OCI-LY3 (cell line): ENCODE data around the gene CCDC7.
"Not testable (repeated sequence)": the region's sequence is repeated elsewhere in the genome, so short reads cannot be mapped to it uniquely, and the experiment has no call there.

Experiments
- H2AFZ ChIP-seq: fragments of 200-600, 300-600 bp; shearing (Covaris generic); 2 replicates; pipeline ENCODE4 v1.6.0; 2014; ENCODE audit warnings: antibody characterized with exemption, low read depth, low read length
- H3K27ac ChIP-seq: fragments of 200-600, 300-600 bp; sonication (generic); 2 replicates; pipeline ENCODE4 v1.5.1; 2014; ENCODE audit warnings: mild to moderate bottlenecking, low read length, moderate library complexity, mixed read lengths
- H3K27me3 ChIP-seq: fragments of 200-600, 300-600 bp; sonication (generic); 2 replicates; pipeline ENCODE4 v1.6.1; 2014; ENCODE audit warnings: low read depth, low read length, mixed read lengths
- H3K36me3 ChIP-seq: fragments of 200-600, 300-600 bp; sonication (generic); replicated peaks from 2 replicates; pipeline ENCODE3; 2014; ENCODE audit warnings: low read depth, low read length, mixed read lengths
- H3K4me1 ChIP-seq: fragments of 300-600, 200-600 bp; sonication (generic); 2 replicates; pipeline ENCODE4 v1.6.1; 2014; ENCODE audit warnings: low read length, mixed read lengths
- H3K4me2 ChIP-seq: fragments of 200-600, 300-600 bp; sonication (generic); 2 replicates; pipeline ENCODE4 v1.6.1; 2014; ENCODE audit warnings: low read length, mixed read lengths
- H3K4me3 ChIP-seq: fragments of 300-600, 200-600 bp; sonication (generic); 2 replicates; pipeline ENCODE4 v1.5.1; 2014; ENCODE audit warnings: antibody characterized with exemption, mild to moderate bottlenecking, low read length, moderate library complexity
- H3K79me2 ChIP-seq: fragments of 300-600, 200-600 bp; shearing (Covaris generic); 2 replicates; pipeline ENCODE4 v1.6.1; 2014; ENCODE audit warnings: mild to moderate bottlenecking, low read length, mixed read lengths
- H3K9ac ChIP-seq: fragments of 300-600, 200-600 bp; shearing (Covaris generic); 2 replicates; pipeline ENCODE4 v1.6.0; 2014; ENCODE audit warnings: mild to moderate bottlenecking, low read length, moderate library complexity
- H3K9me3 ChIP-seq: fragments of 200-600, 300-600 bp; shearing (Covaris generic); 2 replicates; pipeline ENCODE4 v1.6.1; 2014; ENCODE audit warnings: low read length, mixed read lengths; ENCODE audit not compliant: insufficient read depth
- H4K20me1 ChIP-seq: fragments of 200-600, 300-600 bp; sonication (generic); 2 replicates; pipeline ENCODE4 v1.6.1; 2016; ENCODE audit warnings: low read length, mixed read lengths; ENCODE audit not compliant: insufficient read depth
- CTCF ChIP-seq: fragments of 200-600, 300-600 bp; sonication (generic); IDR thresholded peaks from 2 replicates; pipeline ENCODE4 v1.5.1; 2014; ENCODE audit warnings: antibody characterized with exemption, low read length, low read depth
- EZH2phosphoT487 ChIP-seq: fragments of 200-600 bp; shearing (Covaris generic); IDR thresholded peaks from 2 replicates; pipeline ENCODE4 v1.6.1; 2018; ENCODE audit warnings: antibody characterized with exemption, mixed run types, low read depth

Gene CCDC7

GRCh38 chr10:32905466-32905865 is 459.5 kb downstream of the CCDC7 start:
- no peaks in the 10 kb centered on the region for H3K79me2 ChIP-seq
- H3K9ac ChIP-seq: no peak overlapping the region
- H3K9me3 ChIP-seq: no peaks in the 10 kb centered on the region
- H3K27me3 ChIP-seq: no peaks in the 10 kb centered on the region
- no peaks in the 10 kb centered on the region for H4K20me1 ChIP-seq
- no peak overlapping the region for H3K27ac ChIP-seq
- no peak overlapping the region for H3K4me3 ChIP-seq
- TF ChIP-seq CTCF: no peak
- no peak for TF ChIP-seq EZH2phosphoT487
- H3K4me2 ChIP-seq: no peak overlapping the region
- H3K36me3 ChIP-seq: no peaks in the 10 kb centered on the region
- no peak overlapping the region for H2AFZ ChIP-seq
- H3K4me1 ChIP-seq: no peaks in the 10 kb centered on the region

- H3K4me2 ChIP-seq: no peak overlapping the region
- no peak overlapping the region for H3K9ac ChIP-seq
- no peaks in the 10 kb centered on the region for H3K79me2 ChIP-seq
- no peak for TF ChIP-seq EZH2phosphoT487
- H3K9me3 ChIP-seq: no peaks in the 10 kb centered on the region
- no peak overlapping the region for H3K27ac ChIP-seq
- H3K4me1 ChIP-seq: no peaks in the 10 kb centered on the region
- no peaks in the 10 kb centered on the region for H3K27me3 ChIP-seq
- no peak overlapping the region for H3K4me3 ChIP-seq
- no peaks in the 10 kb centered on the region for H4K20me1 ChIP-seq
- no peaks in the 10 kb centered on the region for H3K36me3 ChIP-seq
- no peak overlapping the region for H2AFZ ChIP-seq
Observed at GRCh38 chr10:32906595-32906994, 460.7 kb downstream of the CCDC7 start.

- no peaks in the 10 kb centered on the region for H4K20me1 ChIP-seq
- no peak overlapping the region for H3K4me3 ChIP-seq
- H3K36me3 ChIP-seq: no peaks in the 10 kb centered on the region
- no peaks in the 10 kb centered on the region for H3K4me1 ChIP-seq
- H3K27me3 ChIP-seq: no peaks in the 10 kb centered on the region
- TF ChIP-seq EZH2phosphoT487 (no peak), CTCF (no peak)
- no peaks in the 10 kb centered on the region for H3K79me2 ChIP-seq
- H3K27ac ChIP-seq: no peak overlapping the region
- no peak overlapping the region for H3K9ac ChIP-seq
- H2AFZ ChIP-seq: no peak overlapping the region
- no peaks in the 10 kb centered on the region for H3K9me3 ChIP-seq
- H3K4me2 ChIP-seq: no peak overlapping the region
Observed at GRCh38 chr10:32909456-32909855, 463.5 kb downstream of the CCDC7 start.

- not testable (repeated sequence) for H3K36me3 ChIP-seq, H3K4me3 ChIP-seq, H3K4me2 ChIP-seq
Observed at GRCh38 chr10:32909970-32910369, 464.0 kb downstream of the CCDC7 start.

GRCh38 chr10:32911285-32912016 is 465.5 kb downstream of the CCDC7 start:
- no peaks in the 10 kb centered on the region for H3K36me3 ChIP-seq
- TF ChIP-seq CTCF (no peak), EZH2phosphoT487 (no peak)
- no peaks in the 10 kb centered on the region for H3K9me3 ChIP-seq
- no peaks in the 10 kb centered on the region for H4K20me1 ChIP-seq
- H3K4me1 ChIP-seq: no peaks in the 10 kb centered on the region
- no peak overlapping the region for H3K9ac ChIP-seq
- H3K4me3 ChIP-seq: no peak overlapping the region
- H3K4me2 ChIP-seq: no peak overlapping the region
- H2AFZ ChIP-seq: no peak overlapping the region
- no peaks in the 10 kb centered on the region for H3K27me3 ChIP-seq
- H3K79me2 ChIP-seq: no peaks in the 10 kb centered on the region
- H3K27ac ChIP-seq: no peak overlapping the region

More at GRCh38 chr10:32909970-32910369, 464.0 kb downstream of the CCDC7 start:
- H4K20me1 ChIP-seq, H3K27me3 ChIP-seq, H2AFZ ChIP-seq, H3K79me2 ChIP-seq, H3K9ac ChIP-seq, H3K27ac ChIP-seq, H3K9me3 ChIP-seq, H3K4me1 ChIP-seq: not testable (repeated sequence)

- not testable (repeated sequence) for H3K27me3 ChIP-seq, H3K9ac ChIP-seq, H3K79me2 ChIP-seq, H3K36me3 ChIP-seq, H3K4me1 ChIP-seq, H3K4me2 ChIP-seq, H3K4me3 ChIP-seq, H2AFZ ChIP-seq, H4K20me1 ChIP-seq, H3K9me3 ChIP-seq, H3K27ac ChIP-seq
Observed at GRCh38 chr10:32917817-32918216, 471.9 kb downstream of the CCDC7 start.
